HG02759 (cell line): ENCODE data around the gene PRLR.
"Not testable (repeated sequence)": the region's sequence is repeated elsewhere in the genome, so short reads cannot be mapped to it uniquely, and the experiment has no call there.

Source experiments
- ATAC-seq: cut with Tn5 transposase; IDR thresholded peaks from one replicate; pipeline ENCODE4 v1.9.1; 2021; ENCODE audit warnings: mild to moderate bottlenecking, moderate library complexity; ENCODE audit not compliant: unreplicated experiment

Gene PRLR

DNA sequence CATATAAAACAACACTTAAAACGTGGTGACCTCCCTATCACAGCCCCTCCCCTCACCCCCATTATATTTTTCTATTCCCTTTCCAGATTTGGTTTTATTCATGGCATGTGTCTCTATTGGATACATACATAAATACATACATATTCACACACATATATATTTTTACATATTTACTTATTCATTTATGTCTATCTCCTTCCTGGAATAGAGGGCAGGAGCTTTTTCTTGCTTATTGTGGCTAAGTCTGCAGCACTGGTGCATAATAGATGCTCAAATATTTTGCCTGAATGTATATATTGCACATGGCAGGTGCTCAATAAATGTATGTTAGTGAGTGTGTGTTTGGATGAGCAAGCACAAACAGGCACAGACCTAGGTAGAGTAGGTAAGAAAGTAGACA is 185.0 kb downstream of the PRLR start:
- ATAC-seq = no peak

DNA sequence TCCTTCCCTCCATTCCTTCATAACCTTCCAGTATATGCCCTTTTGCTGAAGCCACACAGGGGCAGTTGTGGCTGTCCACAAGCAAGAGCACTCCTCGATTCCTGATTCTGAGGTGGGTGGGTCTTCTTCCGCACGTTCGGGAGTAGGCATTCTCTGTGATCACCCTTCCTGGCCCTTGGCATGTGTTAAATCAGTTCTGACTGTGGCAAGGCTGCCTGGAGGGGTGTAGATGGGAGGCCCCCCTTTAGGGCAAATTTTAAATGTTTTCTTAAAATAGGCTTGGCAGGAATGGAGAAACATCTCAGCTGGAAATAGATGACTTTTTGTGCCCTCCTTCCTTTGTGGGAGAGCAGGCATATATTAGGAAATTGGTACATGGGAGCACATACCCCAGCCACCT is 185.6 kb downstream of the PRLR start:
- no peak for ATAC-seq

DNA sequence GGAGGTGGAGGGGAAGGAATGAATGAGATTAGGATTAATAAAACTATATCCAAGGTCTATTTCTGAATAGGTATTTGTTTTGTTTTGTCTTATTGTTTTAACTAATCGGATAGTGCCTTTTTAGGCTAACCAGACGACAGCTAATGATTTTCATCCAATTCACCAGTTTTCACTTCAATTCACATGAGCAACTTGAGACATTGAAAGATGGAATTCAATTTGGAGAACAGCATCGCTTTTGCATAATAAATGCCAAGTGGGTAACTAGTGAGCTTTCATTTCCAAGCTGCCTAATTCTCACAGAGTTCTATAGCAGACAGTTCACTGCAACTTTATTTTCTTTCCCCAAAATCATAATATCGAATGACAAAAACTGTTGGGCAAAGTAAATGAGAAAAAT is 187.5 kb downstream of the PRLR start:
- ATAC-seq = no peak

DNA sequence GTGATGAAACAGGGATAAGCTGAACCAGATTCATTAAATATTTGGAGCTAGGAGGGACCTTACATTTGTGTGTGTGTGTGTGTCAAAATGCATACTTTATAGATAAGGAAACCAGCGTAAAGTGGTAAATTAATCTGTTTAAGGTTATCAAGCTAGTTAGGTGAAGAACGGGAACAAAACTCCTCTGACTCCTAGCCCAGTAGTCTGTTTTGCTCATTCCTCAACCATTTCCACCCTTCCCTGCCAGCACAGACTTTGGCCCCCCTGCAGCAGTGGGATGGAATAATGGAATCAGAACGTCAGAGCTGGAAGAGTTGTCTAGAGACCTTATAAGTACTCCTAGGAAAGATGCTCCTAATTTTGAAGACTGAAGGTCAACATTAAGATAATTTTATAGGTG is 189.0 kb downstream of the PRLR start:
- no peak for ATAC-seq

DNA sequence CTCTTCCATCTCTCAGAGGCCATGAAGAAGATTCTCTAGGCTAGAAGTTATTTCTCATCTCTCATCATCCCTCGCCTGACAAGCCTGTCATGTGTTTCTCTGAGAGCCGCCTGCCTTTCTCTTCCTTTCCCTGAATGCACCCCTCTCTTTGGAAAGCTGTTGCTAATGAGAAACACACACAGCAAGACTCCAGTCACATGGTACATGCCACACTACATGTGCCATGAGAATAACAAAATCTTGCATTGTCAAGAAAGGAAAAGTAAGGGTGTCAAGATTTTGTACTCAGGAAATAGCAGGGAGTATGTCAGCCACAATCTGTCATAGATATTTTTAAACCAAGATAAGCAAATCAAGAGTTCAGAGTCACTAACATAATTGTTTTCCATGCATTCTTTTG is 191.4 kb downstream of the PRLR start:
- ATAC-seq = no peak

DNA sequence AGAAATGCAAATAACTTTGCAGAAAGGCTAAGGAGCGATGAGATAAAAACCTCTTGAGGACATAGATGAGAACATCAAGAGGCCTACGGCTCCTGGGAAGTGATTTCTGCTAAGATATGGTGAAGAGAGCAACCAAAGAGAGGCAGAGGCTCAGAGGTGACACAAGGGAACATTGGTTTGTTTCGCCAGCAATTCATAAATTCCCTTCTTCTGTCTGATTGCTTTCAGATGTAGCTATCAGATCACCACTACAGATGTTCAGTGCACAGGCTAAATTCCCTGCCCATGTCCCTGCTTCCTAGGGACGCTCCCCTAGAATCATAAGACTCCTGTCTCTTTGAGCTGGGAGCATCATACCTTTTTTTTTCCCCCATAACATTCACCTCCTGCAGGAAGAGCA is 193.8 kb downstream of the PRLR start:
- no peak for ATAC-seq

DNA sequence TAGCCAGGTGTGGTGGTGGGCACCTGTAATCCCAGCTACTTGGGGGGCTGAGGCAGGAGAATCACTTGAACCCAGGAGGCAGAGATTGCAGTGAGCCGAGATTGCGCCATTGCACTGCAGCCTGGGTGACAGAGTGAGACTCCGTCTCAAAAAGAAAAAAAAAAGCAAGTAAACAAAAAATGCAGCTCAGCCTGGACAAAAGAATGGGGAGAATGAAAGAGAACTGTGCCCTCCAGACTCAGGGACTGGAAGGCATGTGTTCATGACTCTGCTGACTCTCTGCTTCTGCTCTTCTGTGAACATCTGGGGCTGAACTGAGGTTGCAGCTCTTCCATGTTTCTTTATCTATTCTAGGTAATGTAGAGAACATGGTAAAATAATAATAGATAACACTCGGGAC is 194.4 kb downstream of the PRLR start:
- ATAC-seq = not testable (repeated sequence)

DNA sequence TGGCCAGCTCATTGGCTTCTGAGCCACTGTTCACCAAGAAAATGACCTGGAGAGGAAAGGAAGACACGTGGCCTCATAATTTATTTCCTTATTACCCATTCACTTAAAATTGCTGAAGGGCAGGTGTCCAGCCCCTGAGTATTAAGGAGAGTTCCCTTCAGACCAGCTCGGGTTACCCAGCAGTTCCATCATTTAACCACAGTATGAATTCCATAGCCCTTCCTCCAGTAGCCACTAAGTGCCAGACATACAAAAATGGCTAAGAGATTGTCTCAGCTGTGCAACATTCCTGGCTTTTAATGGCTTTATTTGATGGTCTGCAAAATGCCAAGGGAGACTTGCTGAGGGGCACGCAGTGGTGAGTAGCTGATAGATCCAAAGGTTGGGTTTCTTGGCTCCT is 195.0 kb downstream of the PRLR start:
- no peak for ATAC-seq

DNA sequence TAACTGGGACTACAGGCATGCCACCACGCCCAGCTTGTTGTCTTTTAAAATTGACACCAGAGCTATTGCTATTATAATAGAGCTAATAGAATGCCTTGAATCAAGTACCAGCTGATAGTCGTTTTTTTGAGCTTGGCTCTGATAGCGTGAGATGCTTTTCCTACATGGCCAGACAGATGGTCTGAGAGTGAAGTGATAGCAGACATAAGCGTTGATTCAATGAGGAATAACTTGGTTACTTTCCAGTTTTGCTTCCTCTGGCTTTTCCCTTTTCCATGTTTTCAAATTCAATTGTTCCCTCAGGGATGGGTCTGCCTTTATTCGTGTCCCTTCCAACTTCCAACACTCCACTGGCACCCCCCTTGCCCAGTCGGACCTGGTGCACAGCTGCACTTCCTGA is 197.9 kb downstream of the PRLR start:
- ATAC-seq = no peak

DNA sequence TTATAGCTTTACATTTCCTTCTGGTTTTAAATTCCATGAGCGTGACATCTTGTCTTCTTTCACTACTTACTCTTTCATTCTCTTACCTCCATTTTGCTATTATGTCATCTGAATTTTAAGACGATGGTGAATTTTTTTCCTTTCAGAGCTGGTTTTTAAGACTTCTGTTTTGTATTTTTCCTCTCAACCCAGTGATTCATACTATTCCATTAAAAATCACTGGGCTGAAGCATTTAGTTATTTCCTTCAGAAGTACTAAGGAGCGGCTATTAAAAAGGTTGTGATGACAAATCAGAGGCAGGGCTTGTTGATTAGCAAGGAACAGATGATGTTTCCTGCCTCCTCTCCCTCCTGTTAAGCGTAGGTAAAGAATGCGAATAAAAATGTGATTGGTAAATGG is 199.0 kb downstream of the PRLR start:
- ATAC-seq = no peak

DNA sequence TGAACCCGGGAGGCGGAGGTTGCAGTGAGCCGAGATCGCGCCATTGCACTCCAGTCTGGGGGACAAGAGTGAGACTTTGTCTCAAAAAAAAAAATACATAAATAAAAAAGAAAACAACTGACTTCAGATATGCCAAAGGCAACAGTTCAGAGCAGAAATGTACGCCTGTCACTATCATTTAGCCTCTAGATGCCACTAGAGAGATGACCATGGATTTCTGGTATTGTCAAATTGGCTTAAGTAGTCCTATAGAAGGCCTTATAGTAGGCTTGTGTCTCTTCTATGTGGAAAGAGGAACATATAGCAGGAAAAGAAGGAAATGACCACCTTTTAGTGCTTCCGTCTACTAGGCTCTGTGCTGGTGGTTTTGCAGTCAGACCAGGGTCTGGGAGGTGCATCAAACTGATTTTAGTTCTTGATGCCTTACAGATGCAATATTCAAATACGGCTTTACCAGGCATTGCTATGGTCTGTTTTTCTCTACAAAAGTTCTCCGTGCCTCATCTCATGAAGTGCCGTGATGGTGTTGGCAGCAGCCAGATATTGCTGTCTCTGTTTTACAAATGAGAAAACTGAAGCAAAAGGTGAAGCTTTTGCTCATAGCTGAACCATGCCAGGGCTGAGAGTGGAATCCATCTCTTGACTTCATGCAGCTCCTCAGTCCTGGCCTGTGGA is 199.7 kb downstream of the PRLR start:
- ATAC-seq = no peak

DNA sequence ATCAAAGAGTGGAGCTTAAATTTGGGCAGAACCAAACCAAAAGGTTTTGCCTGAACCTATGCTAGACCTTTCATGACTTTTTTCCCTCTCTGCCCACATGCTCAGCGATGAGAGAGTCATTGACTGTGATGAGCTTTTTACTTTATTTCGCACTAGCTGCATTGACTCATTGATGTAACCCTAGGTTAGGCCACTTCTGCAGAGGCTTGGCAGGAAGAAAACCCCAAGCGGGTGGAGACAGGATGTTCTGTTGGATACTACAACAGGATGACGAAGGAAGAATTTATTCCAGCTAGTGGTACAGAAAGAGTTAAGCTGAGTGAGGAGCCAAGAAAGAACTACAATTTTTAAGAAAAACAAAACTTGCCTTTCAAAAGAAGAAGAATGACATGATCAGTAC is 201.0 kb downstream of the PRLR start:
- no peak for ATAC-seq

DNA sequence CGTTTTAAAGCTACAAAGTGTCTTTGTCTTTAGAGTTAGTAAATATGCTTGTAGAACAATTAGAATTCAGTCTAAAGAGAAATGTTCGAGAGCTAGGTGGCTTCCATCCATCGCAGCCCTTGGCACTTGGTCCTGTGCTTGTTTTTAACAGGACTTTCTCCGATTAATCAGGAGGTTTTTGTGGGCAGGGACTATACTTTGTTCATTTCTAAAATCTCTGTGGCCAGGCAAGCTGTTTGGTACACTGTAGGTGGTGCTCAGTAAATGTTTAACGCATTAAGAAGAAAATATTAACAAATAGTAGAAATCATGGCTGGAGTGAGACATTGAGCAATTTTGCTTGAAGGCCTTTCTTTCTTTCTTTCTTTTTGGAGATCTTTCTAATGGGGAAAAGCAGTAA is 203.3 kb downstream of the PRLR start:
- ATAC-seq = no peak

DNA sequence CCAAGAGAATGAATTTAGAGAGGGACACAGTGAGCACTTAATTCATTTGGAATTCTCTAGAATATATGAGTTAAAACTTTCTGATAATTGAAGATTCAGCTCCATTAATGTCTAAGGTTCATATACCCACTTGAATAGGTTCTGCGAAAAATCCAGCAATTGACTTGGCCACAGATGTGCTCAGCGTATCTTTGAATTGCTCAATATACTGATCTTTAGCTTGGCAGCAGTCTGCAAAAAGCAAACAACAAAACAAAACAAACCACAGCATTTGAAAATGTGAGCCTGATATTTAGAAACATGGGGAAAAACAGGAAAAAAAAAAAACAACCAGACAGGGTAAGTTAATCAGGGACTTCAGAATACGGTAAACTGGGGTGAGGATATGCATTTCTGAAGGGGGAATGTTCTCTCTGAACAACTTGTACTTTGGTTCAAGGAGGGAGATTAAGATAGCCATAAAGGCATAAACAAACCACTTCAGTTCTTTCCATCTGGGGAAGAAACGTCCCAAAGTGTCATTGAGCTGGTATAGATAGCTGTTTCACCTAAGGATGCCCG is 203.9 kb downstream of the PRLR start:
- no peak for ATAC-seq

DNA sequence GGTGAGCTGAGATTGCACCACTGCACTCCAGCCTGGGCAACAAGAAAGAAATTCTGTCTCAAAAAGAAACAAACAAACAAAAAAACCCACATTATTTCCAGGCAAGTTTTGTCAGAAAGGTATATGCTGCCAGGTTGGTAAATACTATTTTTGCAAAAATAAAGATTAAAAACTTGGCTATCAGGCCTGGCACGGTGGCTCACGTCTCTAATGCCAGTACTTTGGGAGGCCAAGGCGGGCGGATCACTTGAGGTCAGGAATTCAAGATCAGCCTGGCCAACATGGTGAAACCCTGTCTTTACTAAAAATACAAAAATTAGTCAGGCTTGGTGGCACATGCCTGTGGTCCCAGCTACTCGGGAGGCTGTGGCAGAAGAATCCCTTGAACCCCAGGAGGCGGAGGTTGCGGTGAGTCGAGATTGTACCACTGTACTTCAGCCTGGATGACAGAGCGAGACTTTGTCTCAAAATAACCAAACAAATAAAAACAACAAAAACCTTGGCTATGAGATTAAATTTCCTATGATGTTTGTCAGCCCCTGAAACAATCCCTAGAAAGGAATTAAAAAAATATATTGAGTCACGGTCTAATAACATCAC is 205.3 kb downstream of the PRLR start:
- no peak for ATAC-seq

DNA sequence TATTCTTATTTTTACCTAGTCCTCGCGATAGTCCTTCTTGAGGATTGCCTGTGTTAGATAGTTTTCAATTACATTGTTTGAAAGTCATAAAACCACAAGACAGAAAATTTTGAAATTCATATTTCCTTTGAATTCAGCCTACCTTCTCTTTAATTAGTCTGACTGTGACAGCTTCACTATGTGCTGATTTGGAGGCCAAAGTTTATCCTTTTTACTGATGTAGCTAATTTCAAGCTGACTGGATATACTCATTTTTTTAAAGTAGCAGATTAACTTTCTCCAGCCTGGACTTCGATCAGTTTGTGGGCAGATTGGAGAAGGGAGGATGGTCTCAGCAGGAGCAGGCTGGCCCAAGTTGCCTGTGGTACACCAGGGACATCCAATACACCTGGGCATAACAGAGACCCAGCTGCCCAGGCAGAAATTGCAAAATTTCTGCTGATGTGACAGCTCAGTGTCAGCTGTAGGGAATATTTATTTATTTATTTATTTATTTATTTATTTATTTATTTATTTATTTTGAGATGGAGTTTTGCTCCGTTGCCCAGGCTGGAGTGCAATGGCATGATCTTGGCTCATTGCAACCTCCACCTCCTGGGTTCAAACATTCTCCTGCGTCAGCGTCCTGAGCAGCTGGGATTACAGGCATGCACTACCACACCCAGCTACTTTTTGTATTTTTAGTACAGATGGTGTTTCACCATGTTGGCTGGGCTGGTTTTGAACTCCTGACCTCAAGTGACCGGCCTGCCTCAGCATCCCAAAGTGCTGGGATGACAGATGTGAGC is 206.7 kb downstream of the PRLR start:
- ATAC-seq = no peak

DNA sequence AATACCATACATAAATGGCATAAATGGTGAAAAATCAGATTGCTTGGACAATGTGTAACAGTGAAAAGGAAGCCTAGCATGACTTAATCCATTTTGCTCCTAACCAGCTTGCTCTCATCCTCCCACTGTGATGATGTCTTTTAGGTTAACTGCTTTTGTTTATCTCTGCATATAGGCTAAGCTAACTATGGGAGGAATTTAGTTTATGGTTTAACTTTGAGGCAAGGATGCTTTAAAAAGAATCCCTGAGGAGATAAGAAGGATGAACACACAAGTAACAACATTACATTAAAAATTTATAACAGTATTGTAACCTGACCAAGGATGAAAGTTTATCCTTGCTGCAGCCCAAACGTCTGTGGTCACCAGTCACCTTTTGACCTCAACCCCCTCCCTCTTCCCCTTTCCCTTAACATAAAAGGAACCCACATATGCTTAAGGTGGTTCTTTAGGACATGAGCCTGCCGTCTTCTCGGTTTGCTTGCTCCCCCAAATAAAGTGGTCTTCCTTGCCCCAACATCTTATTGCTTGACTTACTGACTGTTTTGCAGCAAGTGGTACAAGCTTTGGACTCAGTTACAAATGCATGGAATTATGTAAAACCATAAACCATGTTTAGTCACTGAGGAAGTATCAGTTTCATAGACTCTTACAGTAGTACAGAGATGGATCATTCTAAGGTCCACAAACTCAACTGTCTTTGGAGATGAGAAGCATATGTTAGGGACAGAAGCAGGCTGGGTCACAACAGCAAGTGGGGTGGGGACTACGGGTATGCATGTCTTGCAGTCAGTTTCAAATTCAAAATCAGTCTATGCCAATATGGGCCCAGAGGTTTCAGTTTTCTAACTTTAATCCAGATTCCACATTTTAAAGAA is 213.9 kb downstream of the PRLR start:
- peak; percentile 96 for ATAC-seq

DNA sequence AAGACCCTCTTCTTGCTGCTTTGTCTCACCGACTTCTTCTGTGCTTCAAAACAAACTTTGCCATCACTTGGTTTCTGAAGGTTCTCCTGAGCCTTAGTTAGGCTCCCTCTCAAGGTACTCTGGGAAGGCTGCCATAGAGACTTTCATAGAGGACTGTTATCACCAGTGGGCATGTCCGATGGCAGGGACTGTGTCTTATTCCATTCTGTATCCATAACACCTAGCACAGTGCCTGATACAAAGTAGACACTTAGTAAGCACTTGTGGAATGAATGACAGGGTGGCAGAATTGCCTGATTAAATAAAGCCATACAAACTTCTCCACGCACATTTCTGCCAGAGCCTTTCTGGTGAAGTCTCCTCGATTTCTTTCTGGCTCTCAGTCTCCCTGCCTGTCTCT is 215.2 kb downstream of the PRLR start:
- no peak for ATAC-seq

DNA sequence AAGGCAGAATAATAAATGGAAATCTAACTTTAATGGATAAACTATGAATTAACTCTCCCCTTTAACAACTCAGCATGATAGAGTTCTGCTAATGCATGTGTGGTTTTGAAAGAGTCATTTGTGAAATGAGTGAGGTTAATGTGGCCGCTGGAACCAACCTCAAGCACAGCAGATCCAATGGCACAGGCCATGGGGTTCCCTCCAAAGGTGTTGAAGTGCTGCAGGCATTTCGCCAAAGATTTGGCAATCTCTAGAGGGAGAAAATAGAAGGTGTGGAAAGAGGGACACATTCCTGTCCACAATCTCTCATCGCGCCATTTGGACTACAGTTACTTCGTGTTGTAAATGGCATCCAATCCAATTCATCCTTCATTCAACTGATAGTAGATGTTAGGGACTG is 217.5 kb downstream of the PRLR start:
- ATAC-seq = no peak

DNA sequence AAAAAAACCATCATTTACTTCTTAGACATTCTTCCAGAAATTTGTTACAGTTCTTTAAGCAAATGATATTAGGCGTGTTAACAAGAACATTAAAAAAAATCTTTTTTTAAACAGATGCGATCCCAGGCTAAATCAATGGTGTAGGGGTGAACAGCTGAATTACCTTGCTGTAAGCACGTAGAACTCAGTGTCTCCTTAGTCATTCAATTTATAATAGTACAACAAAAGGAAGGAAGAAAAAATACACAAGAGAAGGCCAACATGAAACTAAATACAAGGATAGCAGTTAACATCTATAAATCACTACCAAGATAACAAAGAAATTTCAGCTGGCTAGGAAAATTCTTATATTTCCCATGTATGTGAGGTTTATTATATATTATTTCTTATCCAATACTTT is 217.9 kb downstream of the PRLR start:
- ATAC-seq = no peak

DNA sequence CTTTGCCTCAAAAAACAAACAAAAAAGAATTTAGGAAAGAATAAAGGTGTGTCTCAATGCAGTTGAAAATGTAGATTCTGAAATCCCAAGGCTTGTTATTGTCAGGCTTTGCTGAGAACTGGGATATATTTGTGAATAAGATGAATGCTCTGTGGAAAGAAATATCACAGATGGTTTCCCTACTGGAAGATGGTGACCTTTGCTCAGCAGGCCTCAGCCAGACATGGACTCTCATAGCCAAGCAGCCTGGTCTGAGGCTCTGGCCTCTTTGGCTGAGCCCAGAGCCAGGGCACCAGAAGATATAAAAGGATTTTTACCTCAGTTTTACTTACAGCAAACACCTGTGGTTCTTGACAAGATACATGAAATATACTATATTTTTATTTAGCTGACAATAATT is 219.6 kb downstream of the PRLR start:
- ATAC-seq = no peak
